Ovary (tissue), 3 donors: Measurements from ENCODE around the gene KLHDC8B.

Experiments used
- EP300 ChIP-seq: sonication (generic); formaldehyde crosslinking; IDR thresholded peaks from one replicate; pipeline ENCODE4 v1.6.1; 2017; ENCODE audit warnings: antibody characterized with exemption
- POLR2A ChIP-seq: fragments of 450-650 bp; IDR thresholded peaks from one replicate; pipeline ENCODE4 v1.6.1; 2017; ENCODE audit warnings: antibody characterized with exemption, mild to moderate bottlenecking, moderate library complexity
- TF ChIP-seq, protein P1 (sequence below), 3 donors: fragments of 450-650 bp in 2 of 3; fragments of 200-600 bp in 1 of 3; IDR thresholded peaks; one replicate each; pipeline versions ENCODE4 v1.5.1 to v1.8.0; 2016 to 2022; ENCODE audit warnings: antibody characterized with exemption in 3 of 3, mild to moderate bottlenecking in 1 of 3
- donor health status: DM: no; HTN: no; CAD: no.

DNA sequence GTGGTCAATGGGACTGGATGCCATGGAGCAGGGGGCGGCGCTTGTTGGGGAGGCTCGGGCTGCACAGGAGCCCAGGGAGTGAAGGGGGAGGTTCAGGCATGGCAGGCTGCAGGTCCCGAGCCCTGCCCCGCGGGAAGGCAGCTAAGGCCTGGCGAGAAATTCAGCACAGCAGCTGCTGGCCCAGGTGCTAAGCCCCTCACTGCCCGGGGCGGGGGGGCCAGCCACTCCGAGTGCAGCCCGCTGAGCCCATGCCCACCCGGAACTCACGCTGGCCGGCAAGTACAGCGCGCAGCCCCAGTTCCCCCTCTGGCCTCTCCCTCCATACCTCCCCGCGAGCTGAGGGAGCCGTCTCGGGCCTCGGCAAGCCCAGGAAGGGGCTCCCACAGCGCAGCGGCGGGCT lies 11.3 kb downstream of the KLHDC8B start:
- TF ChIP-seq, protein P1, sequence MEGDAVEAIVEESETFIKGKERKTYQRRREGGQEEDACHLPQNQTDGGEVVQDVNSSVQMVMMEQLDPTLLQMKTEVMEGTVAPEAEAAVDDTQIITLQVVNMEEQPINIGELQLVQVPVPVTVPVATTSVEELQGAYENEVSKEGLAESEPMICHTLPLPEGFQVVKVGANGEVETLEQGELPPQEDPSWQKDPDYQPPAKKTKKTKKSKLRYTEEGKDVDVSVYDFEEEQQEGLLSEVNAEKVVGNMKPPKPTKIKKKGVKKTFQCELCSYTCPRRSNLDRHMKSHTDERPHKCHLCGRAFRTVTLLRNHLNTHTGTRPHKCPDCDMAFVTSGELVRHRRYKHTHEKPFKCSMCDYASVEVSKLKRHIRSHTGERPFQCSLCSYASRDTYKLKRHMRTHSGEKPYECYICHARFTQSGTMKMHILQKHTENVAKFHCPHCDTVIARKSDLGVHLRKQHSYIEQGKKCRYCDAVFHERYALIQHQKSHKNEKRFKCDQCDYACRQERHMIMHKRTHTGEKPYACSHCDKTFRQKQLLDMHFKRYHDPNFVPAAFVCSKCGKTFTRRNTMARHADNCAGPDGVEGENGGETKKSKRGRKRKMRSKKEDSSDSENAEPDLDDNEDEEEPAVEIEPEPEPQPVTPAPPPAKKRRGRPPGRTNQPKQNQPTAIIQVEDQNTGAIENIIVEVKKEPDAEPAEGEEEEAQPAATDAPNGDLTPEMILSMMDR (IDR thresholded peaks at IDR 0.05), result no peak
- no peak for TF ChIP-seq POLR2A
- no peak for TF ChIP-seq EP300
